Heart left ventricle (tissue), 13 donors: Measurements from ENCODE around the gene NUP188.

ENCODE experiments used
- CTCF ChIP-seq, 12 donors: fragments of 200-600 bp; sonication (generic) in 4 of 12; IDR thresholded peaks; one replicate each; pipeline versions ENCODE4 v1.5.0 to v1.8.0; 2018 to 2022; ENCODE audit warnings: antibody characterized with exemption in 12 of 12, mild to moderate bottlenecking in 5 of 12
- POLR2A ChIP-seq, 2 donors: fragments of 450-650 bp; IDR thresholded peaks; one replicate each; pipeline ENCODE4 v1.6.1; 2017; ENCODE audit warnings: antibody characterized with exemption in 2 of 2, mild to moderate bottlenecking in 2 of 2, moderate library complexity in 2 of 2
- donor health status: ischemic (EF 13 %, LVEDD 7.1; RV severe dilation, severe dysfunction).
- donor health status: DM: no; HTN: yes; CAD: no.
- donor health status: DM: no; HTN: no; CAD: no.
- donor health status: ischemic (EF 25% LVEDD 6.9; RV normal size, moderate dysfunction).
- donor health status: ischemic (EF 25% LVEDD 5.7; RV mildly dilated, moderate dysfunction).
- donor health status: ischemic (EF 35%, LVEDD 5.7; RV mildly dilated, moderate dysfunction).
- donor health status: nonischemic (EF 11% LVEDD 7.7; RV severe dilation, severe dysfunction).
- donor health status: DM: yes; HTN: yes; CAD: no.
- donor health status: PGD.
- donor health status: ischemic (EF 29% LVEDD 5.4; RV normal size, mild dysfunction).
- donor health status: nonischemic (EF 23%, LVEDD 6.1; RV moderate dilation, normal function).

GRCh38 chr9:129036241-129036922 is 88.9 kb downstream of the NUP188 start, which contains the start of gene MIGA2:
- TF ChIP-seq CTCF (IDR thresholded peaks at IDR 0.05) (no peak), POLR2A (IDR thresholded peaks at IDR 0.05) (peak; percentile 91 to 98)
